ENCODE measurements around the gene ZMAT5.
A peak's percentile ranks its signal among the peaks of the same experiment; 100 is the strongest.

ZMAT5 gene

DNA sequence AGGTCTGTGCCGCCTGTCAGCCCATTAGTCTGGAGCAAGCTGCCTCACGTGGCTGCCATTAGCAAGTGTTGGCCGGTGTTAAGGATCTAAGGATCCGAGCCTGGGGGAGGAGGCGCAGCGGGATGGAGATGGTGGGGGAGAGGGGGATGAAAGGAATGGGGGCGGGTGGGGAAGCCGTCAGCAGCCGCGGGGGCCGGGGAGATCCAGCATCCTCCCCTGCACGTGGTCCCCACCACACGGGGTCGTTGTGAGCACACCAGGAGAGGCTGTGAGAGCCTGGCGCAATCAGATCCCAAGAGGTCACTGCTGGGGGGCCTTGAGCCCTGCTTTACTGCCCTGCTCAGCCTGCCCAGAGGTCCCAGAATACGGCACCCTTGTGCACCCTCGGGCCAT is 39.7 kb downstream of the ZMAT5 start:
- POLR2A ChIA-PET = no interaction called here
- CTCF ChIA-PET = interaction anchor here (0.6 to 1.4 kb wide), 3 partner anchors 9 to 469 kb away, joined by 3 read pairs; no protein-coding TSS in a partner anchor
- TF ChIP-seq, protein P1, sequence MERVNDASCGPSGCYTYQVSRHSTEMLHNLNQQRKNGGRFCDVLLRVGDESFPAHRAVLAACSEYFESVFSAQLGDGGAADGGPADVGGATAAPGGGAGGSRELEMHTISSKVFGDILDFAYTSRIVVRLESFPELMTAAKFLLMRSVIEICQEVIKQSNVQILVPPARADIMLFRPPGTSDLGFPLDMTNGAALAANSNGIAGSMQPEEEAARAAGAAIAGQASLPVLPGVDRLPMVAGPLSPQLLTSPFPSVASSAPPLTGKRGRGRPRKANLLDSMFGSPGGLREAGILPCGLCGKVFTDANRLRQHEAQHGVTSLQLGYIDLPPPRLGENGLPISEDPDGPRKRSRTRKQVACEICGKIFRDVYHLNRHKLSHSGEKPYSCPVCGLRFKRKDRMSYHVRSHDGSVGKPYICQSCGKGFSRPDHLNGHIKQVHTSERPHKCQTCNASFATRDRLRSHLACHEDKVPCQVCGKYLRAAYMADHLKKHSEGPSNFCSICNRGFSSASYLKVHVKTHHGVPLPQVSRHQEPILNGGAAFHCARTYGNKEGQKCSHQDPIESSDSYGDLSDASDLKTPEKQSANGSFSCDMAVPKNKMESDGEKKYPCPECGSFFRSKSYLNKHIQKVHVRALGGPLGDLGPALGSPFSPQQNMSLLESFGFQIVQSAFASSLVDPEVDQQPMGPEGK (tag by site-specific recombination; IDR thresholded peaks at IDR 0.05) = 0 out of 2 replicates have a peak, but pooled peaks have one; percentile 12
- no peak for TF ChIP-seq MEIS1 (CRISPR knock-in tag; IDR thresholded peaks at IDR 0.05; ENCODE audit: borderline replicate concordance)
- no peak for TF ChIP-seq ZNF302 (tag by site-specific recombination; IDR thresholded peaks at IDR 0.05; ENCODE audit: low read depth)
- no peak for TF ChIP-seq ZSCAN23 (tag by site-specific recombination; IDR thresholded peaks at IDR 0.05)
- TF ChIP-seq ZBTB11 (tag by site-specific recombination; conservative IDR thresholded peaks at IDR 0.05; ENCODE audit: low read depth) = no peak
- no peak for TF ChIP-seq ZNF514 (tag by site-specific recombination; IDR thresholded peaks at IDR 0.05)
- no peak for TF ChIP-seq ZBTB21 (tag by site-specific recombination; IDR thresholded peaks at IDR 0.05)
- TF ChIP-seq ZNF791 (tag by site-specific recombination; IDR thresholded peaks at IDR 0.05) = no peak
- TF ChIP-seq, protein P2, sequence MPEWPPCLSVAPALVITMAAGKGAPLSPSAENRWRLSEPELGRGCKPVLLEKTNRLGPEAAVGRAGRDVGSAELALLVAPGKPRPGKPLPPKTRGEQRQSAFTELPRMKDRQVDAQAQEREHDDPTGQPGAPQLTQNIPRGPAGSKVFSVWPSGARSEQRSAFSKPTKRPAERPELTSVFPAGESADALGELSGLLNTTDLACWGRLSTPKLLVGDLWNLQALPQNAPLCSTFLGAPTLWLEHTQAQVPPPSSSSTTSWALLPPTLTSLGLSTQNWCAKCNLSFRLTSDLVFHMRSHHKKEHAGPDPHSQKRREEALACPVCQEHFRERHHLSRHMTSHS (tag by site-specific recombination; IDR thresholded peaks at IDR 0.05) = no peak
- TF ChIP-seq ZNF394 (tag by site-specific recombination; IDR thresholded peaks at IDR 0.05; ENCODE audit: borderline replicate concordance) = no peak
- no peak for TF ChIP-seq HOXC10 (CRISPR knock-in tag; IDR thresholded peaks at IDR 0.05)
- no peak for TF ChIP-seq ZNF692 (tag by site-specific recombination; IDR thresholded peaks at IDR 0.05)
- no peak for TF ChIP-seq ZNF830 (tag by site-specific recombination; IDR thresholded peaks at IDR 0.05; ENCODE audit: low read depth)
- TF ChIP-seq, protein P3, sequence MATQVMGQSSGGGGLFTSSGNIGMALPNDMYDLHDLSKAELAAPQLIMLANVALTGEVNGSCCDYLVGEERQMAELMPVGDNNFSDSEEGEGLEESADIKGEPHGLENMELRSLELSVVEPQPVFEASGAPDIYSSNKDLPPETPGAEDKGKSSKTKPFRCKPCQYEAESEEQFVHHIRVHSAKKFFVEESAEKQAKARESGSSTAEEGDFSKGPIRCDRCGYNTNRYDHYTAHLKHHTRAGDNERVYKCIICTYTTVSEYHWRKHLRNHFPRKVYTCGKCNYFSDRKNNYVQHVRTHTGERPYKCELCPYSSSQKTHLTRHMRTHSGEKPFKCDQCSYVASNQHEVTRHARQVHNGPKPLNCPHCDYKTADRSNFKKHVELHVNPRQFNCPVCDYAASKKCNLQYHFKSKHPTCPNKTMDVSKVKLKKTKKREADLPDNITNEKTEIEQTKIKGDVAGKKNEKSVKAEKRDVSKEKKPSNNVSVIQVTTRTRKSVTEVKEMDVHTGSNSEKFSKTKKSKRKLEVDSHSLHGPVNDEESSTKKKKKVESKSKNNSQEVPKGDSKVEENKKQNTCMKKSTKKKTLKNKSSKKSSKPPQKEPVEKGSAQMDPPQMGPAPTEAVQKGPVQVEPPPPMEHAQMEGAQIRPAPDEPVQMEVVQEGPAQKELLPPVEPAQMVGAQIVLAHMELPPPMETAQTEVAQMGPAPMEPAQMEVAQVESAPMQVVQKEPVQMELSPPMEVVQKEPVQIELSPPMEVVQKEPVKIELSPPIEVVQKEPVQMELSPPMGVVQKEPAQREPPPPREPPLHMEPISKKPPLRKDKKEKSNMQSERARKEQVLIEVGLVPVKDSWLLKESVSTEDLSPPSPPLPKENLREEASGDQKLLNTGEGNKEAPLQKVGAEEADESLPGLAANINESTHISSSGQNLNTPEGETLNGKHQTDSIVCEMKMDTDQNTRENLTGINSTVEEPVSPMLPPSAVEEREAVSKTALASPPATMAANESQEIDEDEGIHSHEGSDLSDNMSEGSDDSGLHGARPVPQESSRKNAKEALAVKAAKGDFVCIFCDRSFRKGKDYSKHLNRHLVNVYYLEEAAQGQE (tag by site-specific recombination; IDR thresholded peaks at IDR 0.05) = no peak
- TF ChIP-seq ZNF660 (tag by site-specific recombination; IDR thresholded peaks at IDR 0.05) = no peak
- no peak for TF ChIP-seq ZNF211 (tag by site-specific recombination; IDR thresholded peaks at IDR 0.05; ENCODE audit: low read depth)
- TF ChIP-seq ZIC2 (tag by site-specific recombination; IDR thresholded peaks at IDR 0.05) = peak; percentile 54; the same call in 1 of the 2 replicates
- TF ChIP-seq ZNF521 (tag by site-specific recombination; IDR thresholded peaks at IDR 0.05) = no peak
- no peak for TF ChIP-seq ZNF175 (tag by site-specific recombination; IDR thresholded peaks at IDR 0.05)
- no peak for TF ChIP-seq ZNF510 (tag by site-specific recombination; IDR thresholded peaks at IDR 0.05; ENCODE audit: insufficient replicate concordance)
- peak; percentile 79 for TF ChIP-seq GLIS2 (tag by site-specific recombination; IDR thresholded peaks at IDR 0.05)
- no peak for TF ChIP-seq ZNF266 (tag by site-specific recombination; IDR thresholded peaks at IDR 0.05; ENCODE audit: low read depth)
- no peak for TF ChIP-seq EGR2 (tag by site-specific recombination; IDR thresholded peaks at IDR 0.05; ENCODE audit: low read depth)
- 0 out of 2 replicates have a peak, but pooled peaks have one; percentile 13 for TF ChIP-seq CTCF (tag by site-specific recombination; IDR thresholded peaks at IDR 0.05)
- TF ChIP-seq ZEB2 (tag by site-specific recombination; IDR thresholded peaks at IDR 0.05) = no peak

More for the DNA sequence above, 39.7 kb downstream of the ZMAT5 start:
- no peaks in the 10 kb centered on the region for H3K9me3 ChIP-seq (ENCODE audit: control insufficient read depth, insufficient read depth, low read depth, low read length)
- peaks cover 0 to 3% of the 10 kb centered on the region in 2 experiments; a peak in 1 of 3 replicates for H3K36me3 ChIP-seq (ENCODE audit: control insufficient read depth in 2 of 2, insufficient read depth in 1 of 2, low read length in 2 of 2)
- H3K27ac ChIP-seq (ENCODE audit: extremely low read depth, low read depth, low read length) = no peak overlapping the region
- H3K4me3 ChIP-seq (ENCODE audit: low read depth, low read length) = no peak overlapping the region
- no peaks in the 10 kb centered on the region for H3K4me1 ChIP-seq (ENCODE audit: control insufficient read depth, insufficient read depth, low read length)

All from HEK293 (cell line).